ENCODE data around the gene PIAS1.
"Not testable (repeated sequence)": the region's sequence is repeated elsewhere in the genome, so short reads cannot be mapped to it uniquely, and the experiment has no call there.

GRCh38 chr15:68058970-68059369 is 4.9 kb downstream of the PIAS1 start:
- TF ChIP-seq CTCF (IDR thresholded peaks at IDR 0.05; ENCODE audit: insufficient read depth, low read length, poor library complexity, severe bottlenecking); EZH2phosphoT487 (conservative IDR thresholded peaks at IDR 0.05; ENCODE audit: low read length): not testable (repeated sequence)

All from SU-DHL-6 (cell line).